Measurements from ENCODE around the gene GTPBP1.

Gene GTPBP1

DNA sequence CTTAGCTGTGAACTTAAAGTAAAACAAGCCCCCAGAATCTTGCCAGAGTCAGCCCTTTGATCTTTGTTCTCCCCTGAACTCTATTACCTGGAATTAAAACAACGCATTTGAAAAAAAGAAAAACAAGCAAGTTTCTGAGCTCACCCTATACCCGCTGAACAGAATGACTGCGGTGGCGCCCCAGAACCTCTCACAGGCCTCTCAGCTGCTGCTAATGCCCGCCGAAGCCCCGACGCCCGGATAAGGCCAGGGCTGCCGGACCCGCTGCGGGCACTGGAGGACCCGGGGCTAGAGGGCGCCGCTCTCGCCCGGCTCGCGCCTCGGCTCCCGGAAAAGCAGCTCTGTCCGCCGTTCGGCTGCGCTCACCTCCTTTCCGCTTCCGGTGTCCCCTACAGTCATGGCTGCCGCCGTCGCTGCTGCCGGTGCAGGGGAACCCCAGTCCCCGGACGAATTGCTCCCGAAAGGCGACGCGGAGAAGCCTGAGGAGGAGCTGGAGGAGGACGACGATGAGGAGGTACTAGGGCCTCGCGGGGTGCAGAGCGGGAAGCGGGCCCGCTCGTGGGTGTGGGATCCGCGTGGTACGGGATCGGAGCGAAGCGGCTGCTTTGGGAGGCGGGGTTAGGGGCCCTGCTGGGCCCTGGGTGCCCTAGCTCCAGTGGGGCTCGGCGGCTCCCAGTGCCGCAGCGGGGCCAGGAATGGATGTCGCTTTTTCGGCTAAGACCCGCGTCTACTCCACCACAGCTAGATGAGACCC lies 24.0 kb upstream of the GTPBP1 start, which contains the start of gene TOMM22:
TOMM22 (plus strand) TSS at position 376 of the 754 bp plus-strand sequence; CDS start at position 398, 22 bp downstream.
- peak; percentile 61 for DNase-seq (ENCODE audit: low read depth)
- TF ChIP-seq, protein P1, sequence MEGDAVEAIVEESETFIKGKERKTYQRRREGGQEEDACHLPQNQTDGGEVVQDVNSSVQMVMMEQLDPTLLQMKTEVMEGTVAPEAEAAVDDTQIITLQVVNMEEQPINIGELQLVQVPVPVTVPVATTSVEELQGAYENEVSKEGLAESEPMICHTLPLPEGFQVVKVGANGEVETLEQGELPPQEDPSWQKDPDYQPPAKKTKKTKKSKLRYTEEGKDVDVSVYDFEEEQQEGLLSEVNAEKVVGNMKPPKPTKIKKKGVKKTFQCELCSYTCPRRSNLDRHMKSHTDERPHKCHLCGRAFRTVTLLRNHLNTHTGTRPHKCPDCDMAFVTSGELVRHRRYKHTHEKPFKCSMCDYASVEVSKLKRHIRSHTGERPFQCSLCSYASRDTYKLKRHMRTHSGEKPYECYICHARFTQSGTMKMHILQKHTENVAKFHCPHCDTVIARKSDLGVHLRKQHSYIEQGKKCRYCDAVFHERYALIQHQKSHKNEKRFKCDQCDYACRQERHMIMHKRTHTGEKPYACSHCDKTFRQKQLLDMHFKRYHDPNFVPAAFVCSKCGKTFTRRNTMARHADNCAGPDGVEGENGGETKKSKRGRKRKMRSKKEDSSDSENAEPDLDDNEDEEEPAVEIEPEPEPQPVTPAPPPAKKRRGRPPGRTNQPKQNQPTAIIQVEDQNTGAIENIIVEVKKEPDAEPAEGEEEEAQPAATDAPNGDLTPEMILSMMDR (IDR thresholded peaks at IDR 0.05; ENCODE audit: low read depth, low read length, missing control alignments): peak; percentile 67
- peak within 1 kb of the TSS; percentile 97 for H3K4me3 ChIP-seq (ENCODE audit: low read depth, low read length)

DNA sequence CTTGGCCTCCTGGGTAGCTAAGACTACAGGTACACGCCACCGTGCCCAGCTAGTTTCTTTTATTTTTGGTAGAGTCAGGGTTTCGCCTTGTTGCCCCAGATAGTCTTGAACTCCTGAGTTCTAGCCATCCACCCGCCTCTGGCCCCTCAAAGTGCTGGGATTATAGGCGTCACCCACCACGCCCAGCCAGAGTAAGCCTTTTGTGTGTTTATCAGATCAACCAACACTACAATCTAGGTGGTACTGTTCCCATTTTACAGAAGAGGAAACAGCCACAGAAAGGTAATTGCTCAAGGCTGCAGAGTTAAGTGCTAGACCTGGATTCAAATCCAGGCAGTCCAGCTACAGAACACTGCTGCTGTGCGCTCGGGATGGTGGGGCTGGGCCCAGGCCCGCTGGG lies 20.8 kb upstream of the GTPBP1 start:
- H3K4me3 ChIP-seq (ENCODE audit: low read depth, low read length): no peak overlapping the region
- no peak for DNase-seq (ENCODE audit: low read depth)
- TF ChIP-seq, protein P1 (IDR thresholded peaks at IDR 0.05; ENCODE audit: low read depth, low read length, missing control alignments): no peak

DNA sequence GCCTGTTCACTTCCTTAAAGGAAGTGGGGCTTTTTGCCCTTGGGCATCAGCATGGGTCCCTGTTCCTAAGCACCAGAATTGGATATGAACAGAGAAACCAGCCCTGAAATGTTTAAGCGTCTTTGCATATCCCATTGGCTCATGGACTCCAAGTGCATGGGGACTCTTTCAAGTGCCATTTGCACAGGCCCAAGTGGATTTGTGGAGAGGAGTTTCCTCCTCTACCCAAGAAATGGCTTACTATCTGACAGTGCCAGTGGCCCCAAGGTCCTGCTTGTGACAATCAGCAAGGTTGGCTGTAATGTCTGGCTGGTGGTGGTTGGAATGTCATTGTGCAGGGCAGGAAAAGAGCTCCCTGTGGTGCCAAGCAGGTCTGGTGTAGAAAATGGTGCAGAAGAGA lies 20.0 kb upstream of the GTPBP1 start:
- no peak for DNase-seq (ENCODE audit: low read depth)
- TF ChIP-seq, protein P1 (IDR thresholded peaks at IDR 0.05; ENCODE audit: low read depth, low read length, missing control alignments): no peak
- H3K4me3 ChIP-seq (ENCODE audit: low read depth, low read length): no peak overlapping the region

DNA sequence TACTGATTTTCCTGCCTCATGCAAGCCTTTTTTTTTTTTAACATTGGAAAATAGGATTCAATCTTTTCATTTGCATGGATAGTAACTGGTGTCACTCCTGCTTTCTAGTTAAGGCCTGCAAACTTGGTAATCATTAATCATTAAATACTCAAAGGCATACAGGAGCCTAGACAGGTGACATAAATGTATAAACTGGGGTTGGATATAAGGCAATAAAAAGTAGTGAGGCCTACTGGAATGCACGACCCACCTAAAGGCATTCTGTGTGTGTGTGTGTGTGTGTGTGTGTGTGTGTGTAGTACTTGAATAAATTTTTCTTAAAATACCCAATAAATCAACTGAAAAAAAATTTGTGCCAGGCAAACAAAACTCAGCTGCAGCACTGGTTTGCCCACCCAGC lies 16.1 kb upstream of the GTPBP1 start:
- DNase-seq (ENCODE audit: low read depth): no peak
- no peak overlapping the region for H3K4me3 ChIP-seq (ENCODE audit: low read depth, low read length)
- TF ChIP-seq, protein P1 (IDR thresholded peaks at IDR 0.05; ENCODE audit: low read depth, low read length, missing control alignments): no peak

DNA sequence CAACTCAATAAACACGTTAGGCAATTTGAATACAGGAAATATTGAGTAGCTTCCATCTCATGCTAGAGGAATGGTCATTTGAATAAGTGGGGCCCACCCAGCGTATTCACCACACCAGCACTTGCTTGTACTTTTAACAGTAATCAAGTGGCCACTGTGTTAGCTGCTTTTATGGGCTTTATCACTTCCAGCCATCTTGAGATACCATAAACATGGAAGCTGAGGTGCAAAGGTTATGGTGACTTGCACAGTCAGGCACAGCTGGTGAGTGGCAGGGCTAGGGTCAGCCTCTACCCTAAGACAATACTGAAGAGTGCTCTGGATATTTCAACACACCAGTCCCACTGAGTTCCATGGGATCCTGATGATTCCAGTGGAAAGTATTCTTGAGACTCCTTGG lies 11.7 kb upstream of the GTPBP1 start:
- H3K4me3 ChIP-seq (ENCODE audit: low read depth, low read length): no peak overlapping the region
- TF ChIP-seq, protein P1 (IDR thresholded peaks at IDR 0.05; ENCODE audit: low read depth, low read length, missing control alignments): no peak
- no peak for DNase-seq (ENCODE audit: low read depth)

DNA sequence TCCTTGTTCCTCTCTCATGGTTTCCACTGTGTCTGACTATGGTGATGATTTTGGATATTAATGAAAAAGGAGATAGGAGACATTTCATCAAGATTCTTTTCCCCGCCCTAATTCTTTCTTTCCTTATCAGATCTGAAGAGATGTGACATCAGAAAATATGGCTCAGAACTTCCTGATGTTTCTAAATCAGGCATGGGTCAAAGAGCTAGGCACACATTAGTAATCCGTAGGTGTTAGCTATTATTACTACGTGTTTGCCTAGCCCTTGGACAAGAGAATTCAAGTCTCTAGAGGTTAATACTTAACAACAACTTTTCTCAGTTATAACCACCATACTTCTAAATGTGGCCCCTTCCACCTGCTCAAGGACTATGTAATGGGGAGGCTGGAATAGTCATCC lies 10.8 kb upstream of the GTPBP1 start:
- no peak for DNase-seq (ENCODE audit: low read depth)
- no peak overlapping the region for H3K4me3 ChIP-seq (ENCODE audit: low read depth, low read length)
- TF ChIP-seq, protein P1 (IDR thresholded peaks at IDR 0.05; ENCODE audit: low read depth, low read length, missing control alignments): no peak

Measured in GM12864 (cell line).